Esophagus squamous epithelium (tissue), 4 donors: Measurements from ENCODE around the gene DENND2D.

Experiments used
- POLR2A ChIP-seq, 4 donors: fragments of 450-650 bp; IDR thresholded peaks; one replicate each; pipeline ENCODE4 v1.6.1; 2017; ENCODE audit warnings: antibody characterized with exemption in 4 of 4, mild to moderate bottlenecking in 4 of 4, moderate library complexity in 3 of 4
- TF ChIP-seq, protein P1 (sequence below), 6 experiments: fragments of 450-650 bp in 4 of 6; fragments of 200-600 bp in 2 of 6; sonication (generic) in 2 of 6; IDR thresholded peaks; one replicate each; pipeline ENCODE4 v1.5.1; 2016 to 2019; ENCODE audit warnings: antibody characterized with exemption in 6 of 6, mild to moderate bottlenecking in 4 of 6, moderate library complexity in 4 of 6

DNA sequence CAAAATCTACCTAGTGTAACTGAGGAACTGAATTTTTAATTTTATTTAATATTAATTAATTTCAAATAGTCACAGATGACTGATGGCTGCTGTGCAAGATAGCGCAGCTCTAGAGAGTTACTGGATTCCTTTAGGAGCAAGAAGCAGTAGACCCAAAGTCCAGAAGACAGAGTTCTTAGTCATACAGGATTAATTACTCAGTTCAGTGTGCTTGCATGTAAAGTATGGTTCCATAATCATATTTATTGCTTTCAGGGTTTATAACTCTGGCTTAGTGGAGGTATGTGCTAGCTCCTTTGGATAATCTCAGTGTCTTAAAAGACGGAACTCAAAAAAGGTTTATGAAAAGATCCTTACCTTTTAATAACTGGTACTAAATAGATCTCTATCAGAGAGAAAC is 43.0 kb downstream of the DENND2D start:
- TF ChIP-seq, protein P1, sequence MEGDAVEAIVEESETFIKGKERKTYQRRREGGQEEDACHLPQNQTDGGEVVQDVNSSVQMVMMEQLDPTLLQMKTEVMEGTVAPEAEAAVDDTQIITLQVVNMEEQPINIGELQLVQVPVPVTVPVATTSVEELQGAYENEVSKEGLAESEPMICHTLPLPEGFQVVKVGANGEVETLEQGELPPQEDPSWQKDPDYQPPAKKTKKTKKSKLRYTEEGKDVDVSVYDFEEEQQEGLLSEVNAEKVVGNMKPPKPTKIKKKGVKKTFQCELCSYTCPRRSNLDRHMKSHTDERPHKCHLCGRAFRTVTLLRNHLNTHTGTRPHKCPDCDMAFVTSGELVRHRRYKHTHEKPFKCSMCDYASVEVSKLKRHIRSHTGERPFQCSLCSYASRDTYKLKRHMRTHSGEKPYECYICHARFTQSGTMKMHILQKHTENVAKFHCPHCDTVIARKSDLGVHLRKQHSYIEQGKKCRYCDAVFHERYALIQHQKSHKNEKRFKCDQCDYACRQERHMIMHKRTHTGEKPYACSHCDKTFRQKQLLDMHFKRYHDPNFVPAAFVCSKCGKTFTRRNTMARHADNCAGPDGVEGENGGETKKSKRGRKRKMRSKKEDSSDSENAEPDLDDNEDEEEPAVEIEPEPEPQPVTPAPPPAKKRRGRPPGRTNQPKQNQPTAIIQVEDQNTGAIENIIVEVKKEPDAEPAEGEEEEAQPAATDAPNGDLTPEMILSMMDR (IDR thresholded peaks at IDR 0.05), result no peak
- no peak for TF ChIP-seq POLR2A (IDR thresholded peaks at IDR 0.05)
